CD4-positive, alpha-beta T cell (primary cell): ENCODE measurements around the gene RPS14. TPM values are rescaled to one million over a fixed set of nuclear protein-coding genes. Genes with fewer than 3 reads are reported as not detected.

Source experiments
- ATAC-seq: fragments of 200-7000 bp; cut with Tn5 transposase; one replicate; pipeline ENCODE4 v1.10.0; 2022; ENCODE audit warnings: mild to moderate bottlenecking; ENCODE audit not compliant: poor library complexity
- CTCF ChIA-PET: fragments of 350-600 bp; sonication (Branson Sonifier 250); formaldehyde crosslinking; loops from one replicate; lab custom pipeline; 2021; ENCODE audit warnings: antibody characterized with exemption, inconsistent platforms; lab: Charles Lee
- POLR2A ChIA-PET: fragments of 350-600 bp; sonication (Branson Sonifier 250); formaldehyde crosslinking; loops from one replicate; lab custom pipeline; 2021; ENCODE audit warnings: antibody characterized with exemption, inconsistent platforms; lab: Charles Lee
- DNase-seq, 14 experiments: peaks; one replicate each; pipeline ENCODE4 v3.0.0-alpha.2; 2013 to 2020; ENCODE audit warnings: mixed read lengths in 2 of 14
- H3K27ac ChIP-seq, 2 donors: one replicate each; pipeline versions ENCODE4 v1.5.1 to v1.7.0; 2013; ENCODE audit warnings: low read length in 2 of 2, low read depth in 1 of 2, mild to moderate bottlenecking in 1 of 2
- H3K27me3 ChIP-seq, 2 experiments: 1 replicate in 1 of 2; 2 replicates in 1 of 2; pipeline versions ENCODE4 v1.6.1 to v1.7.0; 2013; ENCODE audit warnings: low read length in 2 of 2, control low read depth in 1 of 2, mild to moderate bottlenecking in 1 of 2, moderate library complexity in 1 of 2; ENCODE audit not compliant: insufficient read depth in 2 of 2, control insufficient read depth in 1 of 2
- H3K36me3 ChIP-seq: one replicate; pipeline ENCODE4 v1.6.1; 2013; ENCODE audit warnings: low read length, control low read depth; ENCODE audit not compliant: insufficient read depth
- H3K4me1 ChIP-seq: one replicate; pipeline ENCODE4 v1.6.1; 2013; ENCODE audit warnings: low read length, control low read depth; ENCODE audit not compliant: insufficient read depth
- H3K4me3 ChIP-seq: one replicate; pipeline ENCODE4 v1.5.1; 2013; ENCODE audit warnings: mild to moderate bottlenecking, low read length, moderate library complexity
- H3K9me3 ChIP-seq, 2 experiments: 1 replicate in 1 of 2; 2 replicates in 1 of 2; pipeline versions ENCODE4 v1.6.1 to v1.7.0; 2013; ENCODE audit warnings: low read length in 2 of 2, mild to moderate bottlenecking in 2 of 2, control low read depth in 1 of 2, moderate library complexity in 1 of 2; ENCODE audit not compliant: control insufficient read depth in 1 of 2, insufficient read depth in 1 of 2
- H3K27ac Mint-ChIP-seq: one replicate; pipeline ENCODE4 v1.8.0; 2020; ENCODE audit warnings: mixed read lengths
- H3K27me3 Mint-ChIP-seq: one replicate; pipeline ENCODE4 v1.8.0; 2021; ENCODE audit warnings: mixed read lengths
- H3K36me3 Mint-ChIP-seq: one replicate; pipeline ENCODE4 v1.8.0; 2021; ENCODE audit warnings: low read depth, mixed read lengths
- H3K4me1 Mint-ChIP-seq: one replicate; pipeline ENCODE4 v1.8.0; 2021; ENCODE audit warnings: low read depth, mixed read lengths
- H3K4me3 Mint-ChIP-seq: one replicate; pipeline ENCODE4 v1.8.0; 2020; ENCODE audit warnings: mild to moderate bottlenecking, mixed read lengths
- H3K9me3 Mint-ChIP-seq: one replicate; pipeline ENCODE4 v1.8.0; 2020; ENCODE audit warnings: mixed read lengths
- CTCF ChIP-seq: fragments of 200-600 bp; IDR thresholded peaks from one replicate; pipeline ENCODE4 v1.8.0; 2022; ENCODE audit warnings: antibody characterized with exemption, mild to moderate bottlenecking
- intact Hi-C, 2 experiments: fragments of 100-400 bp; cut with DNase I in 1 of 2; cut with micrococcal nuclease in 1 of 2; formaldehyde crosslinking; loops; one replicate each; pipeline versions ENCODE4 v1.15.1 to v1.9.0; 2023 to 2025; cut with DNase I, micrococcal nuclease
- total RNA-seq, 174 experiments: library from RNA in 2 of 174; stranded (reverse) in 2 of 174; gene quantifications; one replicate each; pipeline ENCODE4 v1.2.3 and lab custom pipeline; 2021 to 2026

The RPS14 gene
- total RNA-seq, 2 experiments from 2014 or later, result 5,224 to 5,317 TPM

- Histone ChIP-seq H3K4me1 (no peaks in the 10 kb centered on the region), H3K27me3 (peaks cover 0 to 2% of the 10 kb centered on the region in 2 experiments), H3K9me3 (no peaks in the 10 kb centered on the region), H3K4me3 (no peak overlapping the region), H3K27ac (no peak overlapping the region), H3K36me3 (no peaks in the 10 kb centered on the region)
- no peak overlapping the region for H3K27ac Mint-ChIP-seq
- H3K4me1 Mint-ChIP-seq, result no peaks in the 10 kb centered on the region
- ATAC-seq (no peak), DNase-seq (no peak)
- no peaks in the 10 kb centered on the region for H3K27me3 Mint-ChIP-seq
- intact Hi-C loops, result no loop called here
- H3K9me3 Mint-ChIP-seq, result no peaks in the 10 kb centered on the region
- no peaks in the 10 kb centered on the region for H3K36me3 Mint-ChIP-seq
- POLR2A ChIA-PET, result no interaction called here
- CTCF ChIA-PET, result no interaction called here
- no peak for TF ChIP-seq CTCF
- no peak overlapping the region for H3K4me3 Mint-ChIP-seq
Measured at GRCh38 chr5:150496098-150496497, 46.6 kb upstream of the RPS14 start.

- no peak overlapping the region for H3K4me3 ChIP-seq
- no peak for TF ChIP-seq CTCF
- Mint-ChIP-seq H3K36me3 (no peaks in the 10 kb centered on the region), H3K27ac (no peak overlapping the region), H3K27me3 (peaks cover 8% of the 10 kb centered on the region), H3K9me3 (no peaks in the 10 kb centered on the region), H3K4me1 (no peaks in the 10 kb centered on the region), H3K4me3 (no peak overlapping the region)
- H3K36me3 ChIP-seq, result no peaks in the 10 kb centered on the region
- ATAC-seq (no peak), DNase-seq (no peak)
- H3K9me3 ChIP-seq, result no peaks in the 10 kb centered on the region
- no peaks in the 10 kb centered on the region for H3K4me1 ChIP-seq
- intact Hi-C loops, result no loop called here
- ChIA-PET CTCF (no interaction called here), POLR2A (no interaction called here)
- peaks cover 0 to 2% of the 10 kb centered on the region in 2 experiments for H3K27me3 ChIP-seq
- H3K27ac ChIP-seq, result no peak overlapping the region
Measured at GRCh38 chr5:150492621-150493020, 43.1 kb upstream of the RPS14 start.

- peaks cover 0 to 2% of the 10 kb centered on the region in 2 experiments for H3K27me3 ChIP-seq
- H3K9me3 ChIP-seq, result no peaks in the 10 kb centered on the region
- Mint-ChIP-seq H3K9me3 (no peaks in the 10 kb centered on the region), H3K4me1 (peaks cover 5% of the 10 kb centered on the region), H3K27ac (no peak overlapping the region), H3K4me3 (no peak overlapping the region), H3K36me3 (no peaks in the 10 kb centered on the region), H3K27me3 (peaks cover 15% of the 10 kb centered on the region)
- no peak for ATAC-seq
- H3K36me3 ChIP-seq, result no peaks in the 10 kb centered on the region
- intact Hi-C loops, result no loop called here
- POLR2A ChIA-PET, result no interaction called here
- no peak for DNase-seq
- no peak for TF ChIP-seq CTCF
- no peak overlapping the region for H3K27ac ChIP-seq
- peaks cover 2% of the 10 kb centered on the region for H3K4me1 ChIP-seq
- CTCF ChIA-PET, result no interaction called here
- no peak overlapping the region for H3K4me3 ChIP-seq
Measured at GRCh38 chr5:150491876-150492275, 42.3 kb upstream of the RPS14 start.
